ENCODE measurements around the gene EXOC5.
A peak's percentile ranks its signal among the peaks of the same experiment; 100 is the strongest.

EXOC5 gene

DNA sequence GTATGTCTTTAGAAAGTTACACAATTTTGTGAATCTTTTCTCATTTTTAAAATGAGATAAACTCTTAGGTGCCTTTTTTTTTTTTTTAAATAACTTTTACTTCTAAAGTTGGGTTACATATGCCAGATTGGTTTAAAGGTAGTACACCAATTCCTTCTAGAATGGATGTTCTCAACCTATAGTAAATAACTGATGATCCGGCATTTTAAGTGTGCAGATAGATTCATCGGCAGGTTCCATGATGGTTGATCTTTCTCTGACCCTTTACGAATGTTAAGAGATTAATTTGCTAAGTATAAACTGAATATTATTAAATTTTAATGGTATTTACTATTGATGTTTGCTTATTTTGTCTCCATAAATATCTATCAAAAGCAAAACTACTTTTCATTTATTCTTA, 8.4 kb upstream of the EXOC5 start:
- H3K4me3 ChIP-seq (replicated peaks in 1 of 2; ENCODE audit: low read depth in 2 of 2, low read length in 2 of 2) = no peak overlapping the region
- DNase-seq (ENCODE audit: low read depth in 2 of 2) = no peak
- TF ChIP-seq, protein P1, sequence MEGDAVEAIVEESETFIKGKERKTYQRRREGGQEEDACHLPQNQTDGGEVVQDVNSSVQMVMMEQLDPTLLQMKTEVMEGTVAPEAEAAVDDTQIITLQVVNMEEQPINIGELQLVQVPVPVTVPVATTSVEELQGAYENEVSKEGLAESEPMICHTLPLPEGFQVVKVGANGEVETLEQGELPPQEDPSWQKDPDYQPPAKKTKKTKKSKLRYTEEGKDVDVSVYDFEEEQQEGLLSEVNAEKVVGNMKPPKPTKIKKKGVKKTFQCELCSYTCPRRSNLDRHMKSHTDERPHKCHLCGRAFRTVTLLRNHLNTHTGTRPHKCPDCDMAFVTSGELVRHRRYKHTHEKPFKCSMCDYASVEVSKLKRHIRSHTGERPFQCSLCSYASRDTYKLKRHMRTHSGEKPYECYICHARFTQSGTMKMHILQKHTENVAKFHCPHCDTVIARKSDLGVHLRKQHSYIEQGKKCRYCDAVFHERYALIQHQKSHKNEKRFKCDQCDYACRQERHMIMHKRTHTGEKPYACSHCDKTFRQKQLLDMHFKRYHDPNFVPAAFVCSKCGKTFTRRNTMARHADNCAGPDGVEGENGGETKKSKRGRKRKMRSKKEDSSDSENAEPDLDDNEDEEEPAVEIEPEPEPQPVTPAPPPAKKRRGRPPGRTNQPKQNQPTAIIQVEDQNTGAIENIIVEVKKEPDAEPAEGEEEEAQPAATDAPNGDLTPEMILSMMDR (IDR thresholded peaks at IDR 0.05; ENCODE audit: low read depth, low read length) = no peak

DNA sequence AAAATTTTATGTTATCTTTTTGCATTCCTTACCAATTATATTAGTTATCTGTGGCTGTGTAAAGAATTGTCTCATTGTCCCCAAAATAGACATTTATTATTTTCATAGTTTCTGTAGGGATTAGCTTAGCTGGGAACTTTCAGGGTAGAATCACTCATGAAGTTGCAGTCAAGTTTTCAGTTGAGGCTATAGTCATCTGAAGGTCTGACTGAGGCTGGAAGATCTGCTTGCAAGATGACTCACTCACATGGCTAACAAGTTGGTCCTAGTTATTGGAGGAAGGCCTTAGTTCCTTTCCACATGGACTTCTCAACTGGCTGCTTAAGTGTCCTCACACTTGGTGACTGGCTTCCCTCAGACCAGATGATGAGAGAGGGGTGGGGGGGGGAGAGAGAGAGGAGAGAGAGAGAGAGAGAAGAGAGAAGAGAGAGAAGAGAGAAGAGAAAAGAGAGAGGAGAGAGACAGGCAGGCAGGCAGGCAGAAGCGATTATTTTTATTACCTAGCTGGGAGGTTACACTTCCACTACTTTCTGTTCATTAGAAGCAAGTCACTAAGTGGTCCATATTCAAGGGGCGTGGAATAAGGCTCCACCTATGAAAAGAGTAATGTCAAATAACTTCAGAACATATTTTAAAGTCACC, 6.4 kb upstream of the EXOC5 start:
- no peak for DNase-seq (ENCODE audit: low read depth in 2 of 2)
- TF ChIP-seq, protein P1 (IDR thresholded peaks at IDR 0.05; ENCODE audit: low read depth, low read length) = no peak

DNA sequence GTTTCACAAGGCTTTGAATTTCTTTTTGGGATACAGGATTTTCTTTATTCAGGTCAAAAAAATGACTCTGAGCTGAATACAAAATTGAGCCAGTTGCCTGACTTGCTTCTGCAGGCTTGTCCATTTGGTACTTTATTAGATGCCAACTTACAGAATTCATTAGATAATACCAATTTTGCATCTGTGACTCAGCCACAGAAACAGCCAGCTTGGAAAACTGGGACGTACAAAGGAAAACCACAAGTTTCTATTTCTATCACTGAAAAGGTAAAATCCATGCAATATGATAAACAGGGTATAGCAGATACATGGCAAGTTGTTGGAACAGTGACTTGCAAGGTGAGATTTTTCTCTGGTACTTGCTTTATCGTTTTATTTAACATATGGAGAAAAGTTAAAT, 5.8 kb upstream of the EXOC5 start:
- DNase-seq (ENCODE audit: low read depth in 2 of 2) = no peak
- H3K4me3 ChIP-seq (replicated peaks in 1 of 2; ENCODE audit: low read depth in 2 of 2, low read length in 2 of 2) = no peak overlapping the region

More for the DNA sequence above, 6.4 kb upstream of the EXOC5 start:
- no peak overlapping the region for H3K4me3 ChIP-seq (replicated peaks in 1 of 2; ENCODE audit: low read depth in 2 of 2, low read length in 2 of 2)

DNA sequence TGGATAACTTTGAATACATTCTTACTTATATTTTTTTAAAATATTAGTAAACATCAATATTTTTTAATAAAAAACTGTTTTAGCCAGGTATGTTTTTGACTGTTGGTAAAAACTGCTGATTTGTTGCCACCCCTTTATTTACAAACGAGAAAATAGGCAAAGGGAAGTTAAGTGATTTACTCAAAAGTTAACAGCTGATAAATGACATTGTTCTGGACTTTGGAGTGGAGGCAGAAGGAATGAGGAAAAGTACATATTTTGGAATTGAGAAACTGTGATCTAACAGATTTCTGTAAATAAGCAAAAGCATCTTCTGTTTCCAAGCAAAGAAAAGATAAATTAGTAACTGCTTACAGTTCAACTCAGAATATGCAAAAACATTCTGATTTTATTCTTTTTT, 4.5 kb upstream of the EXOC5 start:
- DNase-seq (ENCODE audit: low read depth in 2 of 2) = no peak
- TF ChIP-seq, protein P1 (IDR thresholded peaks at IDR 0.05; ENCODE audit: low read depth, low read length) = no peak
- no peak overlapping the region for H3K4me3 ChIP-seq (replicated peaks in 1 of 2; ENCODE audit: low read depth in 2 of 2, low read length in 2 of 2)

More for the DNA sequence above, 5.8 kb upstream of the EXOC5 start:
- TF ChIP-seq, protein P1 (IDR thresholded peaks at IDR 0.05; ENCODE audit: low read depth, low read length) = no peak

DNA sequence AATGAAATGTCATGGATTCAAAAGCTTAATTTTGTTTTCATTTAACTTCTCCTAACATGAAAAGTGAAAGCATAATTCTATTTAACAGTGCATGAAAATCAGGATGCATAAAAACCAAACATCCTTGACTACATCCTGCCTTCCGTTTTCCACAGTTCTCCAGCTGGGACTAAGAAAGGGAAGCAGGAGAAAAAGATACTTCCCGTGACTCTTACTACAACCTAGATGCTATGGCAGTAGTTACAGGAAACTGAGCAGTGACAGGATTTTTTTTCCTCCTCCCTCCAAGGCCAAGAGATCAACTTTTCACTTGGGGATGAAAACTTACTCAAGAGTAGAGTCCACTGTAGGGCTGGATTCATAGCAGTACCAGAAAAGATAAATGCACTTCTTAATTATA, 2.6 kb downstream of the EXOC5 start:
- peak in 1 of 2 donors; percentile 19 for DNase-seq (ENCODE audit: low read depth in 2 of 2)
- TF ChIP-seq, protein P1 (IDR thresholded peaks at IDR 0.05; ENCODE audit: low read depth, low read length) = no peak
- H3K4me3 ChIP-seq (replicated peaks in 1 of 2; ENCODE audit: low read depth in 2 of 2, low read length in 2 of 2) = no peak overlapping the region

DNA sequence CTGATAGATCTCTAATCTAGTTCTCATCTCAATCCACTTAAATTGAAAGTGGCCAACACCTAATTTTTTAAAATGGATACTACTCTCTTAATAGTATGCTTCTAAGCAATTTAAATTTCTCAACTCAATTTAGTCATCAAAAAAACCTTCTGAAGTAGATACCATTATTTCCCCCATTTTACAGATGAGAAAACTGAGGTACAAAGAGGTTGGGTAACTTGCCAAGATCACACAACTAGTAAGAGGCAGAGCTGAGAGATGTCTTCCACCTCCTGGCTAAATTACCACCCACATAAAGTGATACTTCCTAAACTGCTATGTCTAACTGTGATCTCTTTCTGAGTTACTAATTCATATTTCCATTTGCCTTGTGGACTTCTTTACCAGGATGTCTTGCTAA, 6.6 kb downstream of the EXOC5 start:
- TF ChIP-seq, protein P1 (IDR thresholded peaks at IDR 0.05; ENCODE audit: low read depth, low read length) = no peak
- no peak for DNase-seq (ENCODE audit: low read depth in 2 of 2)
- H3K4me3 ChIP-seq (replicated peaks in 1 of 2; ENCODE audit: low read depth in 2 of 2, low read length in 2 of 2) = no peak overlapping the region

DNA sequence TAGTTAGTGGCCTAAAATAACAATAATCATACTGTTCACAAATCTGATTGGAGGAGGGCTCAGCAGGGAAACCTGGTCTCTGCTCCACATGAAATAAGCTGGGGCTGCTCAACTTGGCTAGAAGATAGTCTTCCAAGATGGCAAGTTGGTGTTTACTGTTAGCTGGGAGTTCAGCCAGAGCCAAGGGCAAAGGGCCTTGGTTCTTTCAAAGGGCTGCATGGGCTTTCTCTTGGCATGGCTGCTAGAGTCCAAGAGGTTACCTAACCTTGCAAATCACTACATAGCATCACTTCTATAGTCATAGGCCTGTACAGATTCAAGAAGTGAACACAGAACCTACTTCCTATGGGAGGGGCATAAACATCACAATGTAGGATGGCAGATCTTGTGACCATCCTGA, 7.1 kb downstream of the EXOC5 start:
- DNase-seq (ENCODE audit: low read depth in 2 of 2) = no peak
- no peak overlapping the region for H3K4me3 ChIP-seq (replicated peaks in 1 of 2; ENCODE audit: low read depth in 2 of 2, low read length in 2 of 2)
- TF ChIP-seq, protein P1 (IDR thresholded peaks at IDR 0.05; ENCODE audit: low read depth, low read length) = no peak

Data from cardiac fibroblast (primary cell).